HG02571 (cell line): ENCODE data around the gene HMG20B.
"Not testable (repeated sequence)": the region's sequence is repeated elsewhere in the genome, so short reads cannot be mapped to it uniquely, and the experiment has no call there.

Source experiments
- ATAC-seq: cut with Tn5 transposase; IDR thresholded peaks from one replicate; pipeline ENCODE4 v1.9.1; 2021; ENCODE audit warnings: mild to moderate bottlenecking, moderate library complexity; ENCODE audit not compliant: unreplicated experiment

The HMG20B gene

DNA sequence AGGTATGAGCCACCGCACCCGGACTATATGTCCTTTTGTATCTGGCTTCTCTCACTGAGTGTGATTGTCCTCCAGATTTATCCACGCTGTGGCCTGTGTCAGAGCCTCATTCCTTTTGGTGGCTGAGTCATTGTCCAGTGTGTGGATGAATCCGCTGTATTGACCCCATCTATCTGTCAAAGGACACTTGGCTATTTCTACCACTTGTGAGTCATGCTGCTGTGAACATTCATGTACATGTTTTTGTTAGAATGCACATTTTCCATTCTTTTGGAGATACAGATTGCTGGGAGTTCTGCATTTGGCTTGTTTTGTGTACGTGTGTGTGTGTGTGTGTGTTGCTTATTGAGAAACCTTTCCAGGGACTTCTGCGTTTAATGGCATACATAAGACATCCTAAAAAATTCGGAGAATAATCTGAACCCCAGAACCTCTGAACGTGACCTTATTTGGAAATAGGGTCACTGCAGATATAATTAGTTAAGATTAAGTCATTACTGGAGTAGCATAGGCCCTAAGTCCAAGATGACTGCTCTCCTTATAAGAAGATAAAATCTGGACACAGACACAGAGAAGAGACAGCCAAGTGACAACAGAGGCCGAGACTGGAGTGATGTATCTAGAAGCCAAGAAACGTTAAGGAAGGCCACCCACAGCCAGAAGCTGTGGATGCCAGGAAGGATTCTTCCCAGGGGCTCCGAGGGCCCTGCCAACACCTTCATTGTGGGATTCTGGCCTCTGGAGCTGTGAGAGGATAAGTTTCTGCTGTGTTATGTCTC is 7.6 kb downstream of the HMG20B start:
- no peak for ATAC-seq

DNA sequence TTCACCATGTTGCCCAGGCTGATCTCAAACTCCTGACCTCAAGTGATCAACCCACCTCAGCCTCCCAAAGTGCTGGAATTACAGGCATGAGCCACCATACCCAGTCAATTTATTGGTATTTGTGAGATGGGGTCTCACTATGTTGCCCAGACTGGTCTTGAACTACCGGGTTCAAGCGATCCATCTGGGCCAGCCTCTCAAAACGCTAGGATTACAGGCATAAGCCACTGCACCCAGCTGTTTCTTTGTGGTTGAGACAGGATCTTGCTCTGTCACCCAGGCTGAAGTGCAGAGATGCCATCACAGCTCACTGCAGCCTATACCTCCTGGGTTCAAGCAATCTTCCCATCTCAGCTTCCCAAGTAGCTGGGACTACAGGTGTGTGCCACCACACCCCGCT is 9.0 kb downstream of the HMG20B start:
- not testable (repeated sequence) for ATAC-seq

GRCh38 chr19:3584036-3584802 is 11.5 kb downstream of the HMG20B start:
- ATAC-seq, result not testable (repeated sequence)

DNA sequence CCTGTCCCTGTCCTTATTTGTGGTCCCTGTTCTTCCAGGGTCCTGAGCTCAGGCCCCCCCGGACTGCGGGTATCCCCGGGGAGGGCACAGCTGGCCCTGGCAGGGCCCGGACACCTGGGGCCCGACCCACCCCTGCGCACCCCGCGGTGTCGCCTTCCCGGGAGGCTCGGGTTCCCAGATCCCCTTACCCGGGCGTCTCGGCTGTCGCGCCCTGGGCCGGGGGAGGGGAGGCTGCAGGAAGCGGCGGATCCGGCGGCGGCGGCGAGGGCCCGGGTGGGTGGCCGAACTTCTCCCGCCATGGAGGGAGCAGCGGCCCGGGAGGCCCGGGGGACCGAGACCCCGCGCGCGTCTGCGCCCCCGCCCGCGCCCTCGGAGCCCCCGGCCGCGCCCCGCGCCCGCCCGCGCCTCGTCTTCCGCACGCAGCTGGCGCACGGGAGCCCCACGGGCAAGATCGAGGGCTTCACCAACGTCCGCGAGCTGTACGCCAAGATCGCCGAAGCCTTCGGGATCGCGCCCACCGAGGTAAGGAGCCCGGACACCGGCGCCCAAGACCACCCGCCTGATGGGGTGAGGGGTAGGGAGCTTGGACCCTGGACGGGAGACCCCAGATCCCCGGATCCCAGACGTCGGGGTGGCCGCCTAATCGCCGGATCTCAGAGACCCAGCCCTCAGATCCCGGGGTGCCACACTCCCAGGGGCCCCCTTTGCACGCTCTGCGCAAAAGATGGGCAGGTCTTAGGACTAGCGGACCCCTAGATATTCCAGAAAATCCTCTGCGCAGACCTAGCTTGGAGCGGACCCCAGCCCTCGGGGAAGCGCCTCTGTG is 12.8 kb downstream of the HMG20B start, which contains the start of gene GIPC3:
TSS of gene GIPC3 (plus strand) at position 178 of the 826 bp plus-strand sequence. CDS start at position 298, 120 bp downstream.
- ATAC-seq, result no peak

GRCh38 chr19:3586127-3586626 is 13.4 kb downstream of the HMG20B start:
- no peak for ATAC-seq

DNA sequence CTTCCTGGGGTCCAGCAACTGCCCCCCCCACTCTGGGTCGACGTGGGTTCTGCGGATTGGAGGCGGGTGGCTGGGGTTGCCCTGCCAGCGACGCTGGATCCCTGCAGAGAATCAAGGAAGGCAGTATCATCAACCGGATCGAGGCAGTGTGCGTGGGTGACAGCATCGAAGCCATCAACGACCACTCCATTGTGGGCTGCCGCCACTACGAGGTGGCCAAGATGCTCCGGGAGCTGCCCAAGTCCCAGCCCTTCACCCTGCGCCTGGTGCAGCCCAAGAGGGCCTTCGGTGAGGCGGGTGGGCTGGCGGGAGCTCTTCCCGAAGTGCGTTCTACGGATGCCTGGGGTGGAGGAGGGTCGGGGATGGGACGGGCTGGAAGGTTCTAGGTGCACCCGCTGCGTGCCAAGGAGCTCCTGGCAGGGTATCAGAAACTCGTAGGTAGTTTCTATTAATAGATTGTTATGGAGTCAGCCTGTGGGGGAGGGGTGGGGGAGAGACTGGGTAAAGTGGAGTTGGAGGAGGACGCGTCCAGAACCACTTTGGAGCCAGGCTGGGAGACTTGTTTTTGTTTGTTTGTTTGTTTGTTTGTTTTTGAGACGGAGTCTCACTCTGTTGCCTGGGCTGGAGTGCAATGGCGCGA is 14.1 kb downstream of the HMG20B start:
- no peak for ATAC-seq

DNA sequence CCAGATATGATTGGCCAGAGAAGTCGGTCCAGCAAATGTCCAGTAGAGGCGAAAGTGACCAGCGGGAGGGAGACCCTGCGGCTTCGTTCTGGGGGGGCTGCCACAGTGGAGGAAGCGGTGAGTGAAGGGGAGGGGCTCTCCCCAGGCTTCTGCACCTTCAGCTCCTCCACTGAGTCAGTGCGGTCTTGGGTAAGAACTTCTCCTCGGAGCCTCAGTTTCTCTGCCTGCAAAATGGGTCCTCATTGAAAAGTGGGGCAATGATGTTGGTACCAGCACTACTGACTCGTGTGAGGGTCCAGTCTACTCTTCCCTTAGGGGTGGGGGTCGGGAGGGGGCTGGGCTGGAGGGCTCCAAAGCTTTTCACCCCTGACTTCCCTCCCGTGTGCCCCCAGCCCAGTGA is 16.7 kb downstream of the HMG20B start:
- no peak for ATAC-seq

GRCh38 chr19:3589949-3590348 is 17.2 kb downstream of the HMG20B start:
- no peak for ATAC-seq

DNA sequence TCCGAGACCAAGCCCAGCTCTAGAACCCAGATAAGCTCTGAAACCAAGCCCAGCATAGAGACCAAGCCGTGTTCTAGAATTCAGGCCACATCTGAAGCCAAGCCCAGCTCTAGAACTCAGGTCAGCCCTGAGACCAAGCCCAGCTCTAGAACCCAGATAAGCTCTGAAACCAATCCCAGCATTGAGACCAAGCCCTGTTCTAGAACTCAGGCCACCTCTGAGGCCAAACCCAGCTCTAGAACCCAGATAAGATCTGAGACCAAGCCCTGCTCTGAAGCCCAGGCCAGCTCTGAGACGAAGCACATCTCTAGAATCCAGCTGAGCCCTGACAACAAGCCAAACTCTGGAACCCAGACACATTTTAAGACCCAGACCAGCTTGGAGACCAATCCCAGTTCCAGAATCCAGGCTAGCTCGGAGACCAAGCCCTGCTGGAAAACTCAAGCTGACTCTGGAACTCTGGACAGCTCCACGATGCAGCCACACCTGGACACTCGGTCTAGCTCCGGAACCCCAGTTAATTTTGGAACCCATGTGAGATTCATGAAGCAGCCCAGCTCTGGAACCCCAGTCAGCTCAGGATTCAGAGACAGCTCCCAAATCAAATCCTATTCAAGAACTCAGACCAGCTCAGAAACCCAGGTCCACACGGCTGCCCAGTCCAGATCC is 18.4 kb downstream of the HMG20B start:
- ATAC-seq, result no peak

DNA sequence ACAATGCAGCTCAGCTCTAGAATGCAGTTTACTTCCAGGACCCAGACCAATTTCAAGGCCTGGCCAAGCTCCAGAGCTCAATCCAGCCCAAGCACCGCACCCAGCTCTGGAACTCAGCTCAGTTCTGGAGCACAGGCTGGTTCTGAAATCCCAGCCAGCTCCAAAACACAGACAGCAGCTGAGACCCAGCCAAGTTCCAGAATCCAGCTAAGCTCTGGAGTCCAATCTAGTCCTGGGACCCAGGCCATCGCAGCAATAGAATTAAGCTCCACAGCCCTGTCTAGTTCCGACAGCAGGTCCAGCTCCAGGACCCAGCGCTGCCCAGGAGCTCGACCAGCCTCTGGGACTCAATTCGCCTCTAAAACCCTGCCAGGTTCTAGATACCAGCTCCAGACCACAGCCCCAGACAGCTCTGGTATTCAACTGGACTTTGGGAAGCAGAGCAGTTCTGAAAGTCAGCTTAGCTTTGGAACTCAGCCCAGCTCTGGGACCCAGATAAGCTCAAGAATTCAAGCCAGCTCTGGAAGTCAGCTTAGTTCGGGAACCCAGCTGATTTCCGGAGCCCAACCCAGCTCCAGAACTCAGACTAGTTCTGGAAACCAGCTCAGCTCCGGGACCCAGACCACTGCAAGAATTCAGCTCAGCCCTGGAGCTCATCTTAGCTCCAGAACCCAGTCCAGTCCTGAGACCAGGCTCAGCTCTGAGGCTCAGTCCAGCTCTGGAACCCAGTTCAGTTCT is 19.3 kb downstream of the HMG20B start:
- ATAC-seq, result no peak

DNA sequence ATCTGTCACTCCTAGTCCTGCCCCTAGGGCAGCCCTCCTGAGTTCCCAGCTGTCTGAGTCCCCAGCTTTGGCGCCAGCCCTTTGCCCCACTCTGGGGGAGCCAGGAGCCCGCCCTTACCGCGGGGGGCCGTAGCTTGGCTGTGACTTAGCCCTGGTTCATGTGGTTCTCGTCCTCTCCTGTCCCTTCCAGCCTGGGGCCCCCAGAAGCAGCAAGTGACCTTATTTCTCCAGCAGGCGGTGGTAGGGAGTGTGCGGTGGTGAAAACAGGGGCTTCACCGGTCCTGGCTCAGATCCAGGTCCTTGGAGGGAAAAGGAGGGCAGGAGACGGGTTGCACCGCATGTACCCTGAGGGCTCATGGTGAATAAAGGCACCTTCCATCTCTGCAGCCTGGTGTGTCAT is 20.4 kb downstream of the HMG20B start:
- ATAC-seq, result no peak

GRCh38 chr19:3595521-3596061 is 22.8 kb downstream of the HMG20B start:
- ATAC-seq, result no peak

DNA sequence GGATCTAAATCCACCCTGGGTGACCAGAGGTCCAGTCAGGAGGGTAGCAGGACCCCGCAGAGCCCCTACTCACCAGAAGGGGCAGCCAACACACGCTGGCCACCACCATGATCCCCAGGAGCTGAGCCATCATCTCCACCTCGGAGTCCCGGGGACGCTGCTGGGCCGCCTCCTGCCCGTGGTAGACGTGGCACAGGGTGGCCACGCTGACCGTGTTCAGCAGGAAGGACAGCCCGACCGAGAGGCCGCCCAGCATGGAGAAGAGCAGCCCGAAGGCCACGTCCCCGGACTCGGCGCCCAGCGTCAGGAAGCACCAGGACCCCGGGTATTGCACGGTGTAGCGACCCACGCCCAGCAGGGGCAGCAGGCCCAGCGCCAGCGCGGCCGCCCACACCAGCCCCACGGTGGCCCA is 27.0 kb downstream of the HMG20B start:
- no peak for ATAC-seq

DNA sequence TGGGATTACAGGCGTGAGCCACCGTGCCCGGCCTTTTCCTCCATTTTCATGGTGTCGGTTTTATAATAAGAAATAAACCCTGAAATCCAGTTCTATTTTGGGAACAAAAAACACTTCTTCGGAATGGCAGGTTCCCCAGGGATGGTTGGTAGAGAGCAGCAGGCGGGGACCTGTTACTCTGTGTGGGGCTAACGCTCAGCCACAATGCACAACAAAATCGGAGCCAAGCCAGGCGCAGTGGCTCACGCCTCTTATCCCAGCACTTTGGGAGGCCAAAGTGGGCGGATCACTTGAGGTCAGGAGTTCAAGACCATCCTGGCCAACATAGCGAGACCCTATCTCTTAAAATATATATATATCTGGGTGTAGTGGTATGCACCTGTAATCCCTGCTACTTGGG is 28.3 kb downstream of the HMG20B start:
- ATAC-seq, result no peak

DNA sequence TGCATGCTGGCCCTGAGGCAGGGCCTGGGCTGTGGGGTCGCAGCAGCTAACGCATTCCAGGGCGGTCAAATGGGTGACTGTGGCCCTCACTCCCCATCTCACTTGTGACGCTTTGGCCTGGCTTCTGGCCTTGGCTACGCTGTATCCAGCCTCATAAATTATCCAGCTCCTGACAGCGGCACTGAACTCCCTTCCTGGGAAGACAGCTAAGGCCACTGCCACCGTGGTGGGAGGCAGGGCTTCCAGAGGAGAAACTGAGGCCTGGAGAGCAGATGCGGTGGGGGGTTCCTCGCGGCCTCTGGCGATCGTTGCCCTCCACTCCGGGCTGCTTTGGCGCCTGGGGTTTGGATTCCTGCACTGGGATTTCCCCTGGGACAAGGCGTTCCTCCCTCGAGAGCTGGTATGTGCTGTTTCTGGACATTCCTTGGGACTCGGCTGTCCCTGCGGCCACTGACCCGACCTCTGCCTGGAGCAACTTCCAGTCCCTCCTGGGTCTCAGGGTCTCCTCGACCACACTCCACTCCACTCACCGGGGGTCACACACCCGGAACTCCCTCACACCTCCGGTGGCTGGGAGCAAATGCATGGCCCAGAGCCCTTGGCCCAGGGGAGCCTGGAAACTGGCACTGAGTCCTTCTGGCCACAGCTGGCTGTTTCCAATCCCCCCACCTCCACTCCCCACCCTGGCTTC is 30.5 kb downstream of the HMG20B start:
- no peak for ATAC-seq

GRCh38 chr19:3604227-3604986 is 31.7 kb downstream of the HMG20B start:
- ATAC-seq, result no peak

DNA sequence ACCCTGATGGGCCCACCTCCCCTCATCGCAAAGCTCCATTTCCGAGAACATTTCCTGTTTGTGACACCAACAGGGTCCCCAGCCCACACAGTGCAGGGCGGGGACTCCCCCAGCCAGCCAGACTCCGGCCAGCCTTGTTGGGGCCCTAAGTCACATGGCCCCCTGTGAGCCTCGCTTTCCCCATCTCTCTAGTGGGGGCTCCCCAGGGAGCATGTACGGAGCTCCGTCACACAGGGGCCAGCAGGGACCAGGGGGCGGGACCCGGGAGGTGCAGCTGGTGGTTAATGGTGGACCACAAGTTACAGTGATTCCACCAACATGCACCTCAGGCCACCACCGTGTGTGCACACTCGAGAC is 32.2 kb downstream of the HMG20B start:
- ATAC-seq, result no peak

DNA sequence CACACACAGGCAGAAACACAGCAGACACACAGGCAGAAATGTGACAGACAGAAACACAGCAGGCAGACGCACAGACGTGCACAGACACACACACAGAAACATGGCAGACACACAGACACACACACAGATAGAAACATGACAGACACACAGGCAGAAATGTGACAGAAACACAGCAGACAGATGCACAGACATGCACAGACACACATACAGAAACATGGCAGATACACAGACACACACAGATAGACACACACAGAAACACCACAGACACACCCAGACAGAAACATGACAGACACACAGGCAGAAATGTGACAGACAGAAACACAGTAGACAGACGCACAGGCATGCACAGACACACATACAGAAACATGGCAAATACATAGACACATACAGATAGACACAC is 32.6 kb downstream of the HMG20B start:
- ATAC-seq, result no peak
